ENCODE measurements around the gene PI4KB. TPM values are rescaled to one million over a fixed set of nuclear protein-coding genes. Genes with fewer than 3 reads are reported as not detected.

Gene PI4KB
- total and polyA plus RNA-seq, 2 of the 13 experiments (the other 11 are each of a cell fraction or from before 2014, with no cell fraction given), result 19.5 to 29.3 TPM

DNA sequence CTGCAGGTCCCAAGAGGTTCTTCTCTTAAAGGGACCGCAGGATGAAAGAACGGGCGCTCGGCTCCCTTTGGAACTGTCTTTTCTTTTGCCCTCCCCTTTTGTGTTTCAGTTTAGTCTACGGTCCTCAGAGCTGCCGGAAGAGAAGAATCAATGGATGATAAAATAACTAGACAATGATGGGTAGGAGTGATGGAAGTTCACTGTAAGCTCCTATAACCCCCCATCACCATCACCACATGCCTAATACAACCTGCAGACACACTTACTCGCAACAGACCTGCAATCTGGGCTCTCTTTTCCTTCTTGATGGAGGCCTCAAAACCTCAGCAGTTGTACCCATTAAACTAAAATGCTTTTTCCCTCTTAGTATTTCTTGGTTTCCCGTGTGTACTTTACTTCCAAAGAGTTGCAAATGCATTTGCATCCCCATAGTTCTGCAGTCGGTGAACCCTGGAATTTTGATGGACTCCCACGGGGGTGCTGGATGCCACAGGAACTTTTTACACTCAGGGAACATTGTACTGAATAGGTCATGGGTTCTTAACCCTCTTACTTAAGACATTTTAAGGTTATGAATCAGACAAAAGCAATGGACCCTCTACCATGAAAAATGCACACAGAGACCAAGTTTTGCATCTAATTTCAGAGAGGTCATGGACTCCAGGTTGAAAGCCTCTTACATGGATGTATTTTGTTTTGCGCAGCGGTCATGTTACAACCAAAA, 20.5 kb upstream of the PI4KB start (continued):
- TF ChIP-seq, protein P1, sequence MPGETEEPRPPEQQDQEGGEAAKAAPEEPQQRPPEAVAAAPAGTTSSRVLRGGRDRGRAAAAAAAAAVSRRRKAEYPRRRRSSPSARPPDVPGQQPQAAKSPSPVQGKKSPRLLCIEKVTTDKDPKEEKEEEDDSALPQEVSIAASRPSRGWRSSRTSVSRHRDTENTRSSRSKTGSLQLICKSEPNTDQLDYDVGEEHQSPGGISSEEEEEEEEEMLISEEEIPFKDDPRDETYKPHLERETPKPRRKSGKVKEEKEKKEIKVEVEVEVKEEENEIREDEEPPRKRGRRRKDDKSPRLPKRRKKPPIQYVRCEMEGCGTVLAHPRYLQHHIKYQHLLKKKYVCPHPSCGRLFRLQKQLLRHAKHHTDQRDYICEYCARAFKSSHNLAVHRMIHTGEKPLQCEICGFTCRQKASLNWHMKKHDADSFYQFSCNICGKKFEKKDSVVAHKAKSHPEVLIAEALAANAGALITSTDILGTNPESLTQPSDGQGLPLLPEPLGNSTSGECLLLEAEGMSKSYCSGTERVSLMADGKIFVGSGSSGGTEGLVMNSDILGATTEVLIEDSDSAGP (CRISPR knock-in tag; IDR thresholded peaks at IDR 0.05; ENCODE audit: borderline replicate concordance), result peak; percentile 99
- TF ChIP-seq, protein P2, sequence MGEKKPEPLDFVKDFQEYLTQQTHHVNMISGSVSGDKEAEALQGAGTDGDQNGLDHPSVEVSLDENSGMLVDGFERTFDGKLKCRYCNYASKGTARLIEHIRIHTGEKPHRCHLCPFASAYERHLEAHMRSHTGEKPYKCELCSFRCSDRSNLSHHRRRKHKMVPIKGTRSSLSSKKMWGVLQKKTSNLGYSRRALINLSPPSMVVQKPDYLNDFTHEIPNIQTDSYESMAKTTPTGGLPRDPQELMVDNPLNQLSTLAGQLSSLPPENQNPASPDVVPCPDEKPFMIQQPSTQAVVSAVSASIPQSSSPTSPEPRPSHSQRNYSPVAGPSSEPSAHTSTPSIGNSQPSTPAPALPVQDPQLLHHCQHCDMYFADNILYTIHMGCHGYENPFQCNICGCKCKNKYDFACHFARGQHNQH (CRISPR knock-in tag; IDR thresholded peaks at IDR 0.05), result no peak
- TF ChIP-seq ZNF143 (CRISPR knock-in tag; IDR thresholded peaks at IDR 0.05), result peak; percentile 54
- TF ChIP-seq, protein P3, sequence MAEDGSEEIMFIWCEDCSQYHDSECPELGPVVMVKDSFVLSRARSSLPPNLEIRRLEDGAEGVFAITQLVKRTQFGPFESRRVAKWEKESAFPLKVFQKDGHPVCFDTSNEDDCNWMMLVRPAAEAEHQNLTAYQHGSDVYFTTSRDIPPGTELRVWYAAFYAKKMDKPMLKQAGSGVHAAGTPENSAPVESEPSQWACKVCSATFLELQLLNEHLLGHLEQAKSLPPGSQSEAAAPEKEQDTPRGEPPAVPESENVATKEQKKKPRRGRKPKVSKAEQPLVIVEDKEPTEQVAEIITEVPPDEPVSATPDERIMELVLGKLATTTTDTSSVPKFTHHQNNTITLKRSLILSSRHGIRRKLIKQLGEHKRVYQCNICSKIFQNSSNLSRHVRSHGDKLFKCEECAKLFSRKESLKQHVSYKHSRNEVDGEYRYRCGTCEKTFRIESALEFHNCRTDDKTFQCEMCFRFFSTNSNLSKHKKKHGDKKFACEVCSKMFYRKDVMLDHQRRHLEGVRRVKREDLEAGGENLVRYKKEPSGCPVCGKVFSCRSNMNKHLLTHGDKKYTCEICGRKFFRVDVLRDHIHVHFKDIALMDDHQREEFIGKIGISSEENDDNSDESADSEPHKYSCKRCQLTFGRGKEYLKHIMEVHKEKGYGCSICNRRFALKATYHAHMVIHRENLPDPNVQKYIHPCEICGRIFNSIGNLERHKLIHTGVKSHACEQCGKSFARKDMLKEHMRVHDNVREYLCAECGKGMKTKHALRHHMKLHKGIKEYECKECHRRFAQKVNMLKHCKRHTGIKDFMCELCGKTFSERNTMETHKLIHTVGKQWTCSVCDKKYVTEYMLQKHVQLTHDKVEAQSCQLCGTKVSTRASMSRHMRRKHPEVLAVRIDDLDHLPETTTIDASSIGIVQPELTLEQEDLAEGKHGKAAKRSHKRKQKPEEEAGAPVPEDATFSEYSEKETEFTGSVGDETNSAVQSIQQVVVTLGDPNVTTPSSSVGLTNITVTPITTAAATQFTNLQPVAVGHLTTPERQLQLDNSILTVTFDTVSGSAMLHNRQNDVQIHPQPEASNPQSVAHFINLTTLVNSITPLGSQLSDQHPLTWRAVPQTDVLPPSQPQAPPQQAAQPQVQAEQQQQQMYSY (CRISPR knock-in tag; IDR thresholded peaks at IDR 0.05), result no peak

Measured in HepG2 (cell line).